Measurements from ENCODE around the gene FAM174C.

GRCh38 chr19:1311543-1312091 lies 36.3 kb downstream of the FAM174C start:
- TF ChIP-seq POLR2A (IDR thresholded peaks at IDR 0.05), result no peak
- TF ChIP-seq, protein P1, sequence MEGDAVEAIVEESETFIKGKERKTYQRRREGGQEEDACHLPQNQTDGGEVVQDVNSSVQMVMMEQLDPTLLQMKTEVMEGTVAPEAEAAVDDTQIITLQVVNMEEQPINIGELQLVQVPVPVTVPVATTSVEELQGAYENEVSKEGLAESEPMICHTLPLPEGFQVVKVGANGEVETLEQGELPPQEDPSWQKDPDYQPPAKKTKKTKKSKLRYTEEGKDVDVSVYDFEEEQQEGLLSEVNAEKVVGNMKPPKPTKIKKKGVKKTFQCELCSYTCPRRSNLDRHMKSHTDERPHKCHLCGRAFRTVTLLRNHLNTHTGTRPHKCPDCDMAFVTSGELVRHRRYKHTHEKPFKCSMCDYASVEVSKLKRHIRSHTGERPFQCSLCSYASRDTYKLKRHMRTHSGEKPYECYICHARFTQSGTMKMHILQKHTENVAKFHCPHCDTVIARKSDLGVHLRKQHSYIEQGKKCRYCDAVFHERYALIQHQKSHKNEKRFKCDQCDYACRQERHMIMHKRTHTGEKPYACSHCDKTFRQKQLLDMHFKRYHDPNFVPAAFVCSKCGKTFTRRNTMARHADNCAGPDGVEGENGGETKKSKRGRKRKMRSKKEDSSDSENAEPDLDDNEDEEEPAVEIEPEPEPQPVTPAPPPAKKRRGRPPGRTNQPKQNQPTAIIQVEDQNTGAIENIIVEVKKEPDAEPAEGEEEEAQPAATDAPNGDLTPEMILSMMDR (IDR thresholded peaks at IDR 0.05), result no peak

All from thyroid gland (tissue), 4 donors.